Progenitor cell of endocrine pancreas (in vitro differentiated cells): ENCODE results near the gene MACROD2. TPM values are rescaled to one million over a fixed set of nuclear protein-coding genes. Genes with fewer than 3 reads are reported as not detected.

Experiments
- DNase-seq: peaks from one replicate; pipeline ENCODE4 v3.0.0; 2021; ENCODE audit warnings: low spot score; ENCODE audit not compliant: unreplicated experiment
- H3K27ac Mint-ChIP-seq: 2 replicates; pipeline ENCODE4 v1.8.0; 2021; ENCODE audit warnings: mild to moderate bottlenecking, moderate library complexity, mixed read lengths
- H3K27me3 Mint-ChIP-seq: 2 replicates; pipeline ENCODE4 v1.8.0; 2021; ENCODE audit warnings: mixed read lengths
- H3K36me3 Mint-ChIP-seq: 2 replicates; pipeline ENCODE4 v1.8.0; 2022; ENCODE audit warnings: mixed read lengths; ENCODE audit not compliant: insufficient read depth
- H3K4me1 Mint-ChIP-seq: 2 replicates; pipeline ENCODE4 v1.8.0; 2021; ENCODE audit warnings: low read depth, mixed read lengths
- H3K4me3 Mint-ChIP-seq: 2 replicates; pipeline ENCODE4 v1.8.0; 2021; ENCODE audit warnings: low read depth, mild to moderate bottlenecking, moderate library complexity, mixed read lengths
- H3K9me3 Mint-ChIP-seq: 2 replicates; pipeline ENCODE4 v1.8.0; 2021; ENCODE audit warnings: low read depth, mixed read lengths
- total RNA-seq: library from RNA; stranded (reverse); gene quantifications from 2 replicates; pipeline ENCODE4 v1.2.1, GENCODE V29; 2021
- TF ChIP-seq, protein P1 (sequence below): fragments of 200-600 bp; sonication (generic); IDR thresholded peaks from one replicate; pipeline ENCODE4 v1.5.0; 2021; ENCODE audit warnings: antibody characterized with exemption, mild to moderate bottlenecking; ENCODE audit not compliant: unreplicated experiment

The MACROD2 gene
- total RNA-seq, 1 donor from 2014 or later, result 7.6 TPM

DNA sequence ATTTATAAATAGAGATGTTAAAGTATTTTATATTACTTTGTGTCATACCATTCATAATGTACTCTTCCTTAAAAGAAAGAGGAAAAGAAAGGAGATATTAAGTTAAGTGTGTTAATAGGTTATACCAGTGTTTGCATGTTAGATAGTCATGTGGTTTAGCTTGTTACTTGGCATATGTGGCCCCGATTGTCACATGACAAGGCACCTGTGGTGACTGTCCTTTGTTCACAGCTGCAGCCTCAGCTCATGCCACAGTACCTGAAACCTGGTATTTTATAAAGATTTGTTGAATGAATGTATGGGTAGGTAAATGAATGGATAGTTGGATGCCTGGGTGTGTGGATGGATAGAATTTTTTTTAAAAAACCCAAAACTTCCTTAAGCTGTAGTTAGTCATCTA, 648.2 kb downstream of the MACROD2 start:
- H3K27me3 Mint-ChIP-seq, result no peaks in the 10 kb centered on the region

DNA sequence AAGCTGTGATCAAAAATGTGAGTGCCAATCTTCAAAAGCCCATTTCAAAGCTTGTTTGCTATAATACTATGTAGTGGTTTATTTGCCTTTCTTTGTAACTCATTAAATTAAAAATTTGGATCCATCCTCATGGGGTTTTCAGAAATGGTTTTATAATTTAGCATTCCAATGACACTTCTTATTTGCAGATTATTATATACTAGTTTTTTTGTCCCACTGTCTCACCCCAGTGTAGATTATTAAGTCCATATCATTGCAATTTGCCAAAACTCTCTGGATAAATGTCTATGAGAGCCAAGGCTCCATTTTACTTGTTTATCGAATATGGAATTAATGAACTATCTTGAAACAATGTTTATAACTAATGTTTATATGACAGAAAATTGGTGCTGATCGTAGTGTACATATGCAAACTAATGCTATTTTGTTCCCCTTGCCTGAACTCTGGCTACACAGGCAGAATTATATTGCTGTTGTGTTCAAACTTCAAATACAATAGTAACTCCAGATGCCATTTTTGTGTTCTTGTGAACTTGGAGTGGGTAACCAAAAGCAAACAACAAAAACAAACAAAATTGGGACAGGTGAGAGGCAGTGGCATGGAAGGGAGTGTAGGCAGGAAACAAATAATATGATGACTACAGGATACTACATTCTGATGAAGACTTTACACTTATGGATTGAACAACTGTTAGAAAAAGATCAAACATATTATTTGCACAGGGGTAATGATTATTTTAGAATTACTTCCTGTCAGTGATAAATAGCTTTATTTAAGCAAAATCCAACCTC, 649.2 kb downstream of the MACROD2 start:
- DNase-seq, result no peak
- H3K27ac Mint-ChIP-seq, result no peak overlapping the region
- TF ChIP-seq, protein P1, sequence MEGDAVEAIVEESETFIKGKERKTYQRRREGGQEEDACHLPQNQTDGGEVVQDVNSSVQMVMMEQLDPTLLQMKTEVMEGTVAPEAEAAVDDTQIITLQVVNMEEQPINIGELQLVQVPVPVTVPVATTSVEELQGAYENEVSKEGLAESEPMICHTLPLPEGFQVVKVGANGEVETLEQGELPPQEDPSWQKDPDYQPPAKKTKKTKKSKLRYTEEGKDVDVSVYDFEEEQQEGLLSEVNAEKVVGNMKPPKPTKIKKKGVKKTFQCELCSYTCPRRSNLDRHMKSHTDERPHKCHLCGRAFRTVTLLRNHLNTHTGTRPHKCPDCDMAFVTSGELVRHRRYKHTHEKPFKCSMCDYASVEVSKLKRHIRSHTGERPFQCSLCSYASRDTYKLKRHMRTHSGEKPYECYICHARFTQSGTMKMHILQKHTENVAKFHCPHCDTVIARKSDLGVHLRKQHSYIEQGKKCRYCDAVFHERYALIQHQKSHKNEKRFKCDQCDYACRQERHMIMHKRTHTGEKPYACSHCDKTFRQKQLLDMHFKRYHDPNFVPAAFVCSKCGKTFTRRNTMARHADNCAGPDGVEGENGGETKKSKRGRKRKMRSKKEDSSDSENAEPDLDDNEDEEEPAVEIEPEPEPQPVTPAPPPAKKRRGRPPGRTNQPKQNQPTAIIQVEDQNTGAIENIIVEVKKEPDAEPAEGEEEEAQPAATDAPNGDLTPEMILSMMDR, result no peak
- no peak overlapping the region for H3K4me3 Mint-ChIP-seq
- H3K27me3 Mint-ChIP-seq, result no peaks in the 10 kb centered on the region
- H3K4me1 Mint-ChIP-seq, result peaks cover 4% of the 10 kb centered on the region
- peaks cover 17% of the 10 kb centered on the region for H3K9me3 Mint-ChIP-seq
- peaks cover 7% of the 10 kb centered on the region for H3K36me3 Mint-ChIP-seq

More for the DNA sequence above, 648.2 kb downstream of the MACROD2 start:
- Mint-ChIP-seq H3K36me3 (peaks cover 7% of the 10 kb centered on the region), H3K4me3 (no peak overlapping the region), H3K4me1 (peaks cover 4% of the 10 kb centered on the region), H3K27ac (no peak overlapping the region), H3K9me3 (peaks cover 21% of the 10 kb centered on the region)
- DNase-seq, result no peak
- TF ChIP-seq, protein P1, result no peak

DNA sequence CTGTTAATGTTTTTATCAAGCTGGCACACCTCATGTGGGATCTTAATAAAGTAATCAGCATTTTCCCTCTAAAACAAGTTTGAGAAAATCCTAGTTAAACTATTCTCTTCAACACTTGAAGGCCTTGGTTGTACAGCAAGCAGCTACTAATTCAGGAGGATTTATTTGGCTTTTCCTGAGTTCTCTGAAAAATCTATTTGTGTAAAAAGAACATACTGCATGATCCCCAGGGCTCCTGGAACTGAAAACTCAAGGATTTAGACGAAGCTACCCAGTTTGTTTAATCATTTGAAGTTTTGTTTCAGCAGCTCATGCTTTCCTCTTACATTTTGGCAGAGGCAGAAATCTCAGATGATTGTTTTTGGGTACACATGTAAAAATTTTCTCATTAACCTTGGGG, 651.7 kb downstream of the MACROD2 start:
- Mint-ChIP-seq H3K9me3 (peaks cover 3% of the 10 kb centered on the region), H3K36me3 (peaks cover 3% of the 10 kb centered on the region), H3K4me1 (peaks cover 4% of the 10 kb centered on the region), H3K27ac (no peak overlapping the region), H3K27me3 (no peaks in the 10 kb centered on the region), H3K4me3 (no peak overlapping the region)
- DNase-seq, result no peak
- TF ChIP-seq, protein P1, result no peak

DNA sequence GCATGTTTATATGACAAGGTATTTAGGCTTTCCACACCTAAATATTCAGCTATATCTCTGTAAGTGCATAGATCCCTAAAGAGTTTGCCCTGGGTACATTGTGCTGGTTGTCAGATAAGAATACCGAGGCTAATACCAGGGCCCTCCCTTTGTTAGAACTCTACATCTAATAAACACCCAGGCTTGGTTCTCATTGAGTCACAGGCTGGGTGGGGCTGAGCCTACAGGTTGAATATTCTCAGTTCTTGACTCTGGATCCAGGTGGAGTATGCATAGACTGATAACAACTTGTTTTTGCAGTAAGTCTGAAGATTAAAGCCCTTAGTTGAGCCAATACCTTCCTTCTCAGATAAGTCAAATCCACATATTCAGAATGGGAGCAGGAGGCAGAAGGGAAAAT, 654.3 kb downstream of the MACROD2 start:
- Mint-ChIP-seq H3K27ac (no peak overlapping the region), H3K4me1 (peaks cover 3% of the 10 kb centered on the region), H3K4me3 (no peak overlapping the region), H3K27me3 (no peaks in the 10 kb centered on the region), H3K9me3 (no peaks in the 10 kb centered on the region), H3K36me3 (no peaks in the 10 kb centered on the region)
- DNase-seq, result no peak
- TF ChIP-seq, protein P1, result no peak

DNA sequence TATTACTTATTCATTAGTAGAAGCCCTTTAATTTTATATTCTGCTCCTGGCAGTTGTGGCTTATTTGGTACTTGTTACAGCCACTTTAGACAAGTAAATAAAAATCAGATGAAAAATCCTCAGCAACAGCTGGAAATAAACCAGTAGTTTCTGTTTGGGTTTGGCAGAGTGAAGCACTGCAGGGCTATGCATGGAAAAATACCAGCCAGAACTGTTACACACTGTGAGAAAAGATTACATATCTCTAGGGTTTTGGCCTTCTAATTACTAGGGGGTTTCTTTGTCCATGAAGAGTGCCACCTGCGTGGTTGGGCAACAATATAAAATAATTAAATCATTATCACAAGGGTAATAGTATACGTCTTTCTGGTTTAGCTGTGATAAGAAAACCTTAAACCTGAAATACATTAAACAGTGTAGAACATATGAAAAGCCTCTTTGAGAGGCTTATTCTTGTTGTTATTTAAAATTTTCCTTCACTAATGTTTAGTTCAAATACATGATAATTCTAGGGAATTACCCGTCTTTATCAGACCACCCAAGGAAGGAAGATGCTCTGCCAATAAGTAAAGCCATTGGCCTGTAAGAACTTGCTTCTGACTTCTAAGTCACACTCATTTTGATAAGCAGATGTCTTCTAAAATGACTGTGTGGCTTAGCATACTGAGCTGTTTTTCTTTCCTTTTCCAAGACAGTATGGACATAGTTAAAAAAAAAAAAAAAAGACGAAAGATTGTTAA, 662.1 kb downstream of the MACROD2 start:
- Mint-ChIP-seq H3K4me1 (peaks cover 12% of the 10 kb centered on the region), H3K36me3 (no peaks in the 10 kb centered on the region), H3K4me3 (no peak overlapping the region), H3K27me3 (peaks cover 3% of the 10 kb centered on the region), H3K27ac (no peak overlapping the region), H3K9me3 (peaks cover 7% of the 10 kb centered on the region)
- TF ChIP-seq, protein P1, result no peak
- DNase-seq, result no peak
